Coronary artery (tissue), 2 donors: Measurements from ENCODE around the gene RIMS4.

Experiments used
- DNase-seq: peaks from one replicate; pipeline ENCODE4 v3.0.0-alpha.2; 2017; ENCODE audit warnings: low spot score
- H3K27ac ChIP-seq, 2 donors: fragments of 200-600 bp; sonication (generic); one replicate each; pipeline ENCODE4 v1.5.1; 2016 to 2019
- H3K4me3 ChIP-seq: fragments of 200-600 bp; sonication (generic); 2 replicates; pipeline ENCODE4 v1.5.1; 2016; ENCODE audit warnings: mild to moderate bottlenecking, moderate library complexity
- CTCF ChIP-seq: fragments of 200-600 bp; sonication (generic); IDR thresholded peaks from one replicate; pipeline ENCODE4 v1.5.1; 2019; ENCODE audit warnings: antibody characterized with exemption

Gene RIMS4

GRCh38 chr20:44776980-44777379, 33.4 kb downstream of the RIMS4 start:
- no peak overlapping the region for H3K27ac ChIP-seq
- no peak for TF ChIP-seq CTCF
- no peak for DNase-seq
- H3K4me3 ChIP-seq: no peak overlapping the region

- Histone ChIP-seq H3K27ac (no peak overlapping the region), H3K4me3 (no peak overlapping the region)
- TF ChIP-seq CTCF: no peak
- no peak for DNase-seq
Measured at GRCh38 chr20:44773070-44773829, 37.1 kb downstream of the RIMS4 start.

- H3K4me3 ChIP-seq: no peak overlapping the region
- TF ChIP-seq CTCF: no peak
- H3K27ac ChIP-seq: no peak overlapping the region
- DNase-seq: no peak
Measured at GRCh38 chr20:44772636-44773035, 37.7 kb downstream of the RIMS4 start.

- TF ChIP-seq CTCF: no peak
- Histone ChIP-seq H3K4me3 (no peak overlapping the region), H3K27ac (no peak overlapping the region)
- no peak for DNase-seq
Measured at GRCh38 chr20:44771172-44771535, 39.2 kb downstream of the RIMS4 start.

- no peak for TF ChIP-seq CTCF
- no peak overlapping the region for H3K4me3 ChIP-seq
- no peak for DNase-seq
- no peak overlapping the region for H3K27ac ChIP-seq
Measured at GRCh38 chr20:44770484-44771171, 39.7 kb downstream of the RIMS4 start.

GRCh38 chr20:44769481-44769863, 40.9 kb downstream of the RIMS4 start:
- Histone ChIP-seq H3K27ac (no peak overlapping the region), H3K4me3 (no peak overlapping the region)
- DNase-seq: no peak
- no peak for TF ChIP-seq CTCF
